ENCODE measurements around the gene MAGI2. TPM values are rescaled to one million over a fixed set of nuclear protein-coding genes. Genes with fewer than 3 reads are reported as not detected.

Gene MAGI2
- total and polyA plus RNA-seq, 2 donors (not counting 3 experiments of a cell fraction or from before 2014, with no cell fraction given), result 0.28 to 6.0 TPM

DNA sequence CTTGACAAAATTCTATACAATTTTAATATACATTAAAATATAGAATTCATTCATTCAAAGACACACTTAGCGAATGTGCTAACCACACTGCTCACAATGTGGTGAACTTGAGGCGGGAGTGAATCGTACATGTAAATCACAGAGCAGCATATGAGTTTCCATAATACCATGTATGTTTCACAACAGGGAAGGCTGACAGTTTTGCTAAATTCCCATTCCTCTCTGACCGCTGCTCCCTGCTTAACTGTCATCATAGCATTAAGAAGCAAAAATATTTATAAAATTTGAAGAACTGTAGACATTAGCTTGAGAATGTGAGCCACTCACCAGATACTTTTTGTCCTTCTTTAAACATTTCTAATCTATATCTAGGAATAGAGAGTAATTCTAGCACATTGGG lies 763.3 kb downstream of the MAGI2 start:
- BruUV-seq (replicated peaks), result no TSS peak
- DNase-seq (ENCODE audit: low read depth, low spot score) (no peak), FAIRE-seq (no peak)
- no peaks in the 10 kb centered on the region for H3K9me3 ChIP-seq (replicated peaks; ENCODE audit: control insufficient read depth, insufficient read depth, low read length)
- no peaks in the 10 kb centered on the region for H4K20me1 ChIP-seq (replicated peaks; ENCODE audit: control insufficient read depth, extremely low read depth, insufficient read depth, low read length)
- no peak overlapping the region for H3K9ac ChIP-seq (replicated peaks; ENCODE audit: extremely low read depth, insufficient read depth, low read length)
- POLR2A ChIA-PET, result interaction anchor here (0.6 kb wide), 1 partner anchor 1156 kb away, joined by 3 read pairs; no protein-coding TSS in a partner anchor
- H3K9me1 ChIP-seq (replicated peaks; ENCODE audit: control insufficient read depth, extremely low read depth, insufficient read depth, low read length), result no peaks in the 10 kb centered on the region
- H3K4me1 ChIP-seq (ENCODE audit: control insufficient read depth, extremely low read depth, insufficient read depth, low read length), result no peaks in the 10 kb centered on the region
- H2AFZ ChIP-seq (ENCODE audit: low read depth, low read length), result no peak overlapping the region
- intact Hi-C loops (cut with micrococcal nuclease), result no loop called here
- no peaks in the 10 kb centered on the region for H3K27me3 ChIP-seq (ENCODE audit: control insufficient read depth in 2 of 2, insufficient read depth in 2 of 2, low read length in 2 of 2)
- no peaks in the 10 kb centered on the region for H3K36me3 ChIP-seq (ENCODE audit: control insufficient read depth in 2 of 2, extremely low read depth in 1 of 2, insufficient read depth in 2 of 2, low read length in 2 of 2)
- H3K4me2 ChIP-seq (ENCODE audit: insufficient read depth, low read length), result no peak overlapping the region
- TF ChIP-seq JUN (IDR thresholded peaks at IDR 0.05; ENCODE audit: borderline replicate concordance, insufficient read depth, insufficient read length, low read depth) (no peak), POLR2AphosphoS5 (IDR thresholded peaks at IDR 0.05; ENCODE audit: insufficient read depth, low read depth, low read length) (no peak), EZH2 (IDR thresholded peaks at IDR 0.05; ENCODE audit: borderline replicate concordance, low read depth, low read length, severe bottlenecking) (no peak), POLR2A (IDR thresholded peaks at IDR 0.05; ENCODE audit: low read depth, low read length) (no peak), FOS (IDR thresholded peaks at IDR 0.05; ENCODE audit: borderline replicate concordance, insufficient read depth, low read length) (no peak), MYC (IDR thresholded peaks at IDR 0.05; ENCODE audit: low read depth, low read length) (no peak), GATA2 (IDR thresholded peaks at IDR 0.05; ENCODE audit: insufficient read depth, insufficient read length, low read depth, low read length) (no peak)
- TF ChIP-seq, protein P1, sequence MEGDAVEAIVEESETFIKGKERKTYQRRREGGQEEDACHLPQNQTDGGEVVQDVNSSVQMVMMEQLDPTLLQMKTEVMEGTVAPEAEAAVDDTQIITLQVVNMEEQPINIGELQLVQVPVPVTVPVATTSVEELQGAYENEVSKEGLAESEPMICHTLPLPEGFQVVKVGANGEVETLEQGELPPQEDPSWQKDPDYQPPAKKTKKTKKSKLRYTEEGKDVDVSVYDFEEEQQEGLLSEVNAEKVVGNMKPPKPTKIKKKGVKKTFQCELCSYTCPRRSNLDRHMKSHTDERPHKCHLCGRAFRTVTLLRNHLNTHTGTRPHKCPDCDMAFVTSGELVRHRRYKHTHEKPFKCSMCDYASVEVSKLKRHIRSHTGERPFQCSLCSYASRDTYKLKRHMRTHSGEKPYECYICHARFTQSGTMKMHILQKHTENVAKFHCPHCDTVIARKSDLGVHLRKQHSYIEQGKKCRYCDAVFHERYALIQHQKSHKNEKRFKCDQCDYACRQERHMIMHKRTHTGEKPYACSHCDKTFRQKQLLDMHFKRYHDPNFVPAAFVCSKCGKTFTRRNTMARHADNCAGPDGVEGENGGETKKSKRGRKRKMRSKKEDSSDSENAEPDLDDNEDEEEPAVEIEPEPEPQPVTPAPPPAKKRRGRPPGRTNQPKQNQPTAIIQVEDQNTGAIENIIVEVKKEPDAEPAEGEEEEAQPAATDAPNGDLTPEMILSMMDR (IDR thresholded peaks at IDR 0.05; ENCODE audit: extremely low read depth in 1 of 2, insufficient read depth in 1 of 2, low read depth in 1 of 2, low read length in 2 of 2), result no peak
- TF ChIP-seq, protein P2, sequence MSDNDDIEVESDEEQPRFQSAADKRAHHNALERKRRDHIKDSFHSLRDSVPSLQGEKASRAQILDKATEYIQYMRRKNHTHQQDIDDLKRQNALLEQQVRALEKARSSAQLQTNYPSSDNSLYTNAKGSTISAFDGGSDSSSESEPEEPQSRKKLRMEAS (IDR thresholded peaks at IDR 0.05; ENCODE audit: insufficient read depth, insufficient read length), result no peak
- no peak overlapping the region for H3K27ac ChIP-seq (ENCODE audit: insufficient read depth, low read depth, low read length)
- dilution Hi-C loops (cut with MboI; ENCODE audit: extremely low pct_ligation_motif_present, low sequenced_read_pairs), result no loop called here
- H3K79me2 ChIP-seq (ENCODE audit: control insufficient read depth, insufficient read depth, low read length), result no peaks in the 10 kb centered on the region
- CTCF ChIA-PET, result no interaction called here
- no peak overlapping the region for H3K4me3 ChIP-seq (replicated peaks in 1 of 3; ENCODE audit: insufficient read depth in 1 of 3, low read depth in 1 of 3, low read length in 3 of 3)
